Cardiac muscle cell (in vitro differentiated cells and primary cell): ENCODE measurements around the gene UBAP2. TPM values are rescaled to one million over a fixed set of nuclear protein-coding genes. Genes with fewer than 3 reads are reported as not detected.

Experiments used
- DNase-seq, 2 donors: peaks; one replicate each; pipeline versions ENCODE4 v3.0.0 to v3.0.0-alpha.2; 2010 to 2017; ENCODE audit warnings: low read depth in 1 of 2, low spot score in 1 of 2
- H3K27ac ChIP-seq: fragments of 200-600 bp; sonication (generic); 2 replicates; pipeline ENCODE4 v1.5.1; 2016
- H3K27me3 ChIP-seq: fragments of 200-600 bp; sonication (generic); 2 replicates; pipeline ENCODE4 v1.6.0; 2016; ENCODE audit warnings: control low read depth
- H3K36me3 ChIP-seq: fragments of 200-600 bp; sonication (generic); 2 replicates; pipeline ENCODE4 v1.5.1; 2016; ENCODE audit warnings: control low read depth
- H3K4me1 ChIP-seq: fragments of 200-600 bp; sonication (generic); 2 replicates; pipeline ENCODE4 v1.8.1; 2017; ENCODE audit warnings: low read depth, mild to moderate bottlenecking, mixed run types
- H3K4me3 ChIP-seq: fragments of 200-600 bp; sonication (generic); 2 replicates; pipeline ENCODE4 v1.5.1; 2016; ENCODE audit warnings: mild to moderate bottlenecking
- H3K9me3 ChIP-seq: fragments of 200-600 bp; sonication (generic); 2 replicates; pipeline ENCODE4 v1.5.1; 2017; ENCODE audit warnings: low read depth, mild to moderate bottlenecking, control low read depth
- polyA plus RNA-seq: library from polyadenylated mRNA; unstranded; fragments of >200 nt; fragmentation: Nextera tagmentation; extraction: Ambion mirVana; gene quantifications from 2 replicates; pipeline ENCODE4 v1.2.1, GENCODE V29; 2016
- total RNA-seq: library from RNA; depleted of rRNA; stranded (reverse); fragments of >200 nt; gene quantifications from 2 replicates; pipeline ENCODE4 v1.2.3, GENCODE V29; 2016
- TF ChIP-seq, protein P1 (sequence below): IDR thresholded peaks from 2 replicates; pipeline ENCODE4 v1.5.1; 2012; ENCODE audit warnings: low read depth, mild to moderate bottlenecking, low read length

UBAP2 gene
- total and polyA plus RNA-seq, 2 experiments from 2014 or later = 27.2 to 29.3 TPM

GRCh38 chr9:34079181-34079580, 30.5 kb upstream of the UBAP2 start:
- no peak for DNase-seq

DNA sequence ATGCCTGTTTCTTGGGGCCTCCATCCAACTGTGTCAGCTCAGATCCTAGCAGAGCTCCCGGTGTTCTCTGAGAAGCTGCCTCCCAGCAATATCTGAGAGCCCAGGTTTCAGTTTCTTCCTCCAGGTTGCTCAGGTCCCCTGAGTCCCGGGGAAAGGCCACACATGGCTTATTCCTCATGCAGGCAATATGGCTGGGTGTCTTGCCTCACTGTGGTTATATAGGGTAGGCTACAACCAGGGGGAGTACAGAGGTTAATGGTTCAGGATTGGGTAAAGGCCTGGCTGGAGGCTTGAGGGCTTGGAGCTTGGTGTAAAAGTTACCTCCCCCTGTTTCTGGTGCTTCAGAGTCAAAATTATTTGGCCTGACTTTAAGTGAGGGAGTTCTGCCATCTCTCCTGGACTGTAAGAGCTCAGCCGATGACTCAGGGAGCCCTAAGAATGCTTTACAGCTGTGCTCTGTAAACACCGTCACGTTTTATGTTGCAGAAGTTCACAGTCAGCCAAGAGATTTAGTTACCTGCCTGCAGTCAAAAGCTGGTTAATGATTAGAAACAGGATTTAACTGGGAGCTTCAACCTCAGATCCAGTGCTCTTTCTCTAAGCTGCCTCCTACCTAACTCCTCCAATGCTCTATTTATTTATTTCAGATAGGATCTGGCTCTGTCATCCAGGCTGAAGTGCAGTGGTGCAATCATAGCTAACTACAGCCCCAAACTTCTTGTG, 24.3 kb upstream of the UBAP2 start:
- H3K4me3 ChIP-seq = no peak overlapping the region
- H3K9me3 ChIP-seq = no peaks in the 10 kb centered on the region
- H3K27me3 ChIP-seq = no peaks in the 10 kb centered on the region
- H3K4me1 ChIP-seq = peaks cover 3% of the 10 kb centered on the region
- peak overlapping the region; percentile 40 for H3K27ac ChIP-seq
- no peaks in the 10 kb centered on the region for H3K36me3 ChIP-seq
- peak in 1 of 2 donors; percentile 82 for DNase-seq
- TF ChIP-seq, protein P1, sequence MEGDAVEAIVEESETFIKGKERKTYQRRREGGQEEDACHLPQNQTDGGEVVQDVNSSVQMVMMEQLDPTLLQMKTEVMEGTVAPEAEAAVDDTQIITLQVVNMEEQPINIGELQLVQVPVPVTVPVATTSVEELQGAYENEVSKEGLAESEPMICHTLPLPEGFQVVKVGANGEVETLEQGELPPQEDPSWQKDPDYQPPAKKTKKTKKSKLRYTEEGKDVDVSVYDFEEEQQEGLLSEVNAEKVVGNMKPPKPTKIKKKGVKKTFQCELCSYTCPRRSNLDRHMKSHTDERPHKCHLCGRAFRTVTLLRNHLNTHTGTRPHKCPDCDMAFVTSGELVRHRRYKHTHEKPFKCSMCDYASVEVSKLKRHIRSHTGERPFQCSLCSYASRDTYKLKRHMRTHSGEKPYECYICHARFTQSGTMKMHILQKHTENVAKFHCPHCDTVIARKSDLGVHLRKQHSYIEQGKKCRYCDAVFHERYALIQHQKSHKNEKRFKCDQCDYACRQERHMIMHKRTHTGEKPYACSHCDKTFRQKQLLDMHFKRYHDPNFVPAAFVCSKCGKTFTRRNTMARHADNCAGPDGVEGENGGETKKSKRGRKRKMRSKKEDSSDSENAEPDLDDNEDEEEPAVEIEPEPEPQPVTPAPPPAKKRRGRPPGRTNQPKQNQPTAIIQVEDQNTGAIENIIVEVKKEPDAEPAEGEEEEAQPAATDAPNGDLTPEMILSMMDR = no peak

More at GRCh38 chr9:34079181-34079580, 30.5 kb upstream of the UBAP2 start:
- Histone ChIP-seq H3K27ac (no peak overlapping the region), H3K4me1 (no peaks in the 10 kb centered on the region), H3K4me3 (no peak overlapping the region), H3K27me3 (no peaks in the 10 kb centered on the region), H3K9me3 (no peaks in the 10 kb centered on the region), H3K36me3 (no peaks in the 10 kb centered on the region)
- TF ChIP-seq, protein P1 = no peak

DNA sequence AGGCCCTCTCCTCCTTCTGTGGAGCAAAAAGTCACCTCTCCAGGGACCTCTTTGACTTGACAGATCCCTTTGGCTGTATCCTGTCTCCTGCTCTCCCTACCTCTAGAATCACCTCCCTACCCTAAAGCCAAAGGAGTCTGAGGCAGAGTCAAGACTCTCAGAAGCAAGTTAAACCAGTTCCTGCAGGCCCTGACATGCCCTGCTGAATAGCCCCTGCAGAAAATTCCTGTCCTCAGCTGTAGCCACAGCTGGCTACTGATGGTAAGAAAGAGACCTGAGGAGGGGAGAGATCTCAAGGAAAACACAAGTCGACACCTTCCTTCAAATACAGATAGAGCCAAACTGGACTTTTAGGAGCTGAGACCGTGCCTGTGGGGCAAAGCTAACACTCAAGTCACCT, 23.7 kb upstream of the UBAP2 start:
- no peaks in the 10 kb centered on the region for H3K9me3 ChIP-seq
- no peaks in the 10 kb centered on the region for H3K27me3 ChIP-seq
- H3K27ac ChIP-seq = peak overlapping the region; percentile 40
- no peak for DNase-seq
- no peaks in the 10 kb centered on the region for H3K36me3 ChIP-seq
- H3K4me3 ChIP-seq = no peak overlapping the region
- TF ChIP-seq, protein P1 = no peak
- H3K4me1 ChIP-seq = peaks cover 3% of the 10 kb centered on the region

- Histone ChIP-seq H3K36me3 (no peaks in the 10 kb centered on the region), H3K27me3 (no peaks in the 10 kb centered on the region), H3K4me3 (no peak overlapping the region), H3K27ac (no peak overlapping the region), H3K4me1 (peaks cover 3% of the 10 kb centered on the region), H3K9me3 (no peaks in the 10 kb centered on the region)
- DNase-seq = no peak
- TF ChIP-seq, protein P1 = no peak
Observed at GRCh38 chr9:34070606-34071324, 22.1 kb upstream of the UBAP2 start.

GRCh38 chr9:34069831-34070230, 21.1 kb upstream of the UBAP2 start:
- DNase-seq = no peak
- TF ChIP-seq, protein P1 = no peak
- Histone ChIP-seq H3K4me3 (no peak overlapping the region), H3K9me3 (no peaks in the 10 kb centered on the region), H3K27me3 (no peaks in the 10 kb centered on the region), H3K36me3 (no peaks in the 10 kb centered on the region), H3K27ac (no peak overlapping the region), H3K4me1 (peaks cover 3% of the 10 kb centered on the region)
